ENCODE measurements around the gene CRCP.
"Not testable (repeated sequence)": the region's sequence is repeated elsewhere in the genome, so short reads cannot be mapped to it uniquely, and the experiment has no call there.

Gene CRCP

DNA sequence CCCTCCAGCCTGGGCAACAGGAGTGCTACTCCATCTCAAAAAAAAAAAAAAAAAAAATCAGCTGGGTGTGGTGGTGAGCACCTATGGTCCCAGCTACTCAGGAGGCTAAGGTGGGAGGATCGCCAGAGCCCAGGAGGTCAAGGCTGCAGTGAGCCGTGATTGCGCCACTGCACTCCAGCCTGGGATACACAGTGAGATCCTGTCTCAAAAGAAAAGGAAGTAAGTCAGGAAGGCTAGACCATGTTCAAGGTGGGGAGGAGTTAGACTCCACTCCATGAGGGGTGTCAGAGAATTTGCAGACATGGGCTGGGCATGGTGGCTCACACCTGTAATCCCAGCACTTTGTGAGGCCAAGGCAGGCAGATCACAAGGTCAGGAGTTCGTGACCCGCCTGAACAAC lies 6.2 kb upstream of the CRCP start:
- DNase-seq (ENCODE audit: low spot score) = not testable (repeated sequence)

DNA sequence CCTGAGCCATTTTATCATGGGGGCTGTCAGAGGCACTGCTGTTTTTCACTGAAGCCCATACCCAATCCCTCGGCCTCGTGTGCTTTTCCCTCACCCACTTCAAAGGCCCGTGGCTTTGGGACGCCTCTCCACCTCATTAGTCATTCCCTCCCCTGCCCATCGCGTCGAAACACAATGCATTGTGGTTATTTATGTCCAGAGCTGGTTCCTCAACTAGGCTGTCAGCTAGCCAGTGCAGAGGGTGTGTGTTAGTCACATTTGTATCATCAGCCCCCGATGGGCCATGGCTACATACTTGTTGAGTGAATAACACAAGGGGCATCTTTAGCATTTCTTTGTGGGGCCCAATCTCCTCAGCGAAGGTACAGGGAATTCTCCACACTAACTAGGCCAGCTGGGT lies 3.8 kb upstream of the CRCP start:
- DNase-seq (ENCODE audit: low spot score) = no peak

- not testable (repeated sequence) for DNase-seq (ENCODE audit: low spot score)
These were observed 2.2 kb downstream of the CRCP start for GRCh38 chr7:66116680-66117420.

DNA sequence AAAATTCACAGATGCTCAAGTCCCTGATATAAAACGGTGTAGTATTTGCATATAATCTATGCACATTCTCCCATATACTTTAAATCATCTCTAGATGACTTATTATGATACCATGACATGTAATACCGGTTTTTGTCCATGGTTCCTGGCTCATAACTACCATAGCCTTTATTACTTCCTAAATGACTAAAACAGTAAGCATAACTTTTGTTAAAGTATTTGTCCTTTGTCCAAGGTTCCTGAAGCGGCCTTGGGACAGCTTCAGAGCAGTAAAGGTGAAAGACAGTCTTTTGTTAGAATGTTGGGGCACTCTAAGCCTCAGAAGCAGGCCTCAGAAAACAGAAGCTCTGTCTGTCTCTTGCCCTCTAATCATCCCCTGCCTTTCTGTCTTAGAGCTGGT lies 4.0 kb downstream of the CRCP start:
- no peak for DNase-seq (ENCODE audit: low spot score)

- no peak for DNase-seq (ENCODE audit: low spot score)
These were observed 4.7 kb downstream of the CRCP start for GRCh38 chr7:66119245-66119850.

DNA sequence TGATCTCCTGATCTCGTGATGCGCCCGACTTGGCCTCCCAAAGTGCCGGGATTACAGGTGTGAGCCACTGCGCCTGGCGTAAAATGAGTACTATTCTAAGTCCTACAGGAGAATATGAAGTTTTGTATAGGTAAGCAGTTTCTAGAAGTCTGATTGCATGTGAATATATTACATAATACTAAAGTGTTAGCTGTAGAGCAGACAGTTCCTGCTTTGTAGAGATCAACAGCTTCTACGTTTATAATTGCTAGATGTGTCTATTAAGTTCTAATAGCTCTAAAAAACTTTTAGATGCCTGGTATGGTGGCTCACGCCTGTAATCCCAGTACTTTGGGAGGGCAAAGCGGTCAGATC lies 8.5 kb downstream of the CRCP start:
- no peak for DNase-seq (ENCODE audit: low spot score)

DNA sequence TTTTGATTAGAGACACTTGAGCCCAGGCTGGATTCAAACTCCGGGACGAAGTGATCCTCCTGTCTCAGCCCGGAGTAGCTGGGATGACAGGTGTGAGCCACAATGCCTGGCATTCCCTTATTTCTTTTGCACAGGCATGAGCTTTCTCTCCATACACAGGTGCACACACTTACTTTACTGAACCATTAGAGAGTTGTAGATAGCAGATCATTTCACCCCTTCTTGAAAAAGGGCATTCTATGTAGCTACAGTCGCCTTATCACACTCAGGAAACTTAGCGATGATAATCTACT lies 9.9 kb downstream of the CRCP start:
- not testable (repeated sequence) for DNase-seq (ENCODE audit: low spot score)

GRCh38 chr7:66125052-66125694 lies 10.5 kb downstream of the CRCP start:
- no peak for DNase-seq (ENCODE audit: low spot score)

- not testable (repeated sequence) for DNase-seq (ENCODE audit: low spot score)
These were observed 11.2 kb downstream of the CRCP start for GRCh38 chr7:66125781-66126352.

GRCh38 chr7:66127172-66127571 lies 12.5 kb downstream of the CRCP start:
- not testable (repeated sequence) for DNase-seq (ENCODE audit: low spot score)

GRCh38 chr7:66138994-66139752 lies 24.5 kb downstream of the CRCP start:
- DNase-seq (ENCODE audit: low spot score) = no peak

DNA sequence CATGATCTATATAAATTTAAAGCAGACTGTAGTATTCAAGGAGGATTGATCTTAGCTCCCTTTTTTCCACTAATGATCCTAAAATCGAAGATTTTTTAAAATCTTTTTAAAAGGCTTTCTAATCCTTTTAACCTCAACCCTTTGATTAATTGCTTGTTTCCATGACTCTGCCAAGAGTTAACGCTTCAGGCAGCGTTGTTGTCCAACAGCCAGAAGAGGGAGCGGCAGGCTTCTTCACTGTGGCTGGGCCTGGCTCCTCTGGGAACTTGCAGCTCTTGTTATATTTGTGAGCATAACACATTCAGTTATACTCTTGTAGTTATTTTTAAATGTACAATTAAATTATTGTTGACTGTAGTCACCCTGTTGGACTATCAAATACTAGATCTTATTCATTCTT lies 26.3 kb downstream of the CRCP start:
- DNase-seq (ENCODE audit: low spot score) = peak; percentile 71

GRCh38 chr7:66142334-66142733 lies 27.7 kb downstream of the CRCP start:
- DNase-seq (ENCODE audit: low spot score) = peak; percentile 20

DNA sequence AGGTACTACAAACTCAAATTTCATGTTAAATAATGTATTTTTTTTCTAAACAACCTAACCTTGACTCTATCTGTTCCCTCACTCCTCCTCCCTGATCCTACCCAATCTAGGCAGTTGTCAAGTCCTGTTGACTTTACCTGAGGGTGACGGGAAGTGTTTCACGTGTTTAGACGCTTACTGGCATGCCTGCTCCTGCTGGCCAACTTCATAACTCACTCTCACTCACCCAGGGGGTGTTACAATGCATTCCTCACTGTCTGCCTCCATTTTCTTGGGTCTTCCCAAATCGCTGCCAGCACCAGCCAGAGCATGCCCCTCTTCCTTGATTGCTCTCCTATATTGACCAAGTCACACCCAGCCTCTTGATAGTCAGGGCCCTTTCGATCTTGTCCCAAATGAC lies 28.3 kb downstream of the CRCP start:
- DNase-seq (ENCODE audit: low spot score) = no peak

- no peak for DNase-seq (ENCODE audit: low spot score)
These were observed 29.3 kb downstream of the CRCP start for GRCh38 chr7:66143876-66144332.

GRCh38 chr7:66145400-66146104 lies 30.9 kb downstream of the CRCP start:
- no peak for DNase-seq (ENCODE audit: low spot score)

- no peak for DNase-seq (ENCODE audit: low spot score)
These were observed 32.1 kb downstream of the CRCP start for GRCh38 chr7:66146701-66147100.

- not testable (repeated sequence) for DNase-seq (ENCODE audit: low spot score)
These were observed 33.0 kb downstream of the CRCP start for GRCh38 chr7:66147657-66148056.

GRCh38 chr7:66150471-66150870 lies 35.8 kb downstream of the CRCP start:
- peak; percentile 9 for DNase-seq (ENCODE audit: low spot score)

- DNase-seq (ENCODE audit: low spot score) = no peak
These were observed 37.9 kb downstream of the CRCP start for GRCh38 chr7:66152371-66153191.

- DNase-seq (ENCODE audit: low spot score) = no peak
These were observed 39.0 kb downstream of the CRCP start for GRCh38 chr7:66153691-66154090.
